DMS153 treated with DMSO at 0.1 percent for 48 hours (cell line): ENCODE data around the gene CAMK2N1.
A peak's percentile ranks its signal among the peaks of the same experiment; 100 is the strongest.

ENCODE experiments used
- DNase-seq: peaks from one replicate; lab custom pipeline; 2025; ENCODE audit not compliant: unreplicated experiment; lab: John Stamatoyannopoulos, UW

CAMK2N1 gene

GRCh38 chr1:20446796-20447195 lies 39.2 kb downstream of the CAMK2N1 start:
- no peak for DNase-seq

- DNase-seq: no peak
Observed at GRCh38 chr1:20445956-20446355, 40.1 kb downstream of the CAMK2N1 start.

DNA sequence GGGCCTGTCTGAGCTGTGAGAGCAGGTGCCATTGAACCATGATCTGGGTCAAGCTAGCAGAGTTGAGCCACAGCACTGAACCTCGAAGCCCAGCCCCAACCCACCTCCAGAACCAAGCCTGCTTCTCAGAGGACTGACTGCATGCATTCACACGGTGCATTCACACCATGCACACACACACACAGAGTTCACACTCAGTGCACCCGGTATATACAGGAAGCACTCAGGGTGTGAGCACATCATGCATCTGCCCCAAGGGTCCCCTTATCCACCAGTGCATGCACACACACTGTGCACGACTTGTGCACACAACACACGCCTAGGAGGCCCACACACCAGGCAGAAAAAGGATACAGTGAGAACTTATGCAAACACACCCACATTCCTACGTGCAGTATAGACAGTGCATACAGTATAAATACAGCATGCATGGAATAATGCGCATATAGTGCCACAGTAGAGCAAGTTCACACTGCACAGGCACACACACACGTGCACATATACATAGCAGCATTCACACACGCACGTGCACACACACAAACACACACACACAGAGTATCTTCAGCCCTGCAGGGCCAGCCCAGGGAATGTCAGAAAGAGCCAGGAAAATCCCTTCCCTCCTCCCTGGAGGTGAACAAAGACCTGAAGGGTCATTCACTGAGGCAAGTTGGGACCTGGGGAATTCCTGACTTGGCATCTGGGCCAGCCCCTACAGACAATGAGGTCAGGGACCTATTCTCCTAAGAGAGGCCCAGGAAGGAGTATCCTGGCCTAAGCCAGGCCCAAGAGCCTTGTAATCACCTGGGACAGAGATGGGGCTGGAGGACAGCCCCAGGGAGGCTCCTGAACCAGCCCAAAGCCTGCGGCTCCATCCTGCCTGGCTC lies 42.1 kb downstream of the CAMK2N1 start:
- no peak for DNase-seq

DNA sequence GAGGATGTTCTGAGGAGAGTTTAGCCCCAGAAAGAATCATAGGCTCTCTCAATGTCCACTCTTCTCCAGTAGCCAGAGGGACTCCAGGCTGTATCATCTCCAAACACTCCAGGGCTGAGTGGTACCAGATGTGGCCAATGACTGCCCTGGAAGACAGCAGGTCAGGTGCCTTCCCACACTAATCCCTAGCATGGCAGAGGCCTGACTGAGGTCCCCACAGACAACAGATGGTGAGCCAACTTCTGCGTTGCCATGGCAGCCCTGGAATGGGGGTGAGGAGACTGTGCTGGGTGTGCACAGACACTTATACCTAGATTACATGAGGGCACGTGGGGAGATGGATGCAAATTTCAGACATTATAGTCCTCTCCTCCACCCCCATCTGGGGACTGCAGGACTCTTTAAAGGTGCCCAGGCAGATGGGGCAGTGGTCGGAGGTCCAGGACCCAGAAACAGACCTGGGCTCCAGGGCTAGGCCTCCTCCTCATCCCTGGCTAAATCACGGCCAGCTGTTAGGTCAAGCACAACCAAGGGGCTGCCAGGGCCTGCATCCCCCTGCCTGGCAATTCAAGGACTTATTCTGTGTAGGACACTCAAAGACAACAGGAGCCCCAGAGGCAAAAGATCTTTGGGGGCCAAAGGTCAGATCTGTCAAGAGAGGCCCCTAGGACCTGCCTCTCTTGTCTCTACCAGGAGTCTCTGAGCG lies 42.9 kb downstream of the CAMK2N1 start:
- no peak for DNase-seq

- peak; percentile 53 for DNase-seq
Observed at GRCh38 chr1:20440785-20441200, 45.2 kb downstream of the CAMK2N1 start.

DNA sequence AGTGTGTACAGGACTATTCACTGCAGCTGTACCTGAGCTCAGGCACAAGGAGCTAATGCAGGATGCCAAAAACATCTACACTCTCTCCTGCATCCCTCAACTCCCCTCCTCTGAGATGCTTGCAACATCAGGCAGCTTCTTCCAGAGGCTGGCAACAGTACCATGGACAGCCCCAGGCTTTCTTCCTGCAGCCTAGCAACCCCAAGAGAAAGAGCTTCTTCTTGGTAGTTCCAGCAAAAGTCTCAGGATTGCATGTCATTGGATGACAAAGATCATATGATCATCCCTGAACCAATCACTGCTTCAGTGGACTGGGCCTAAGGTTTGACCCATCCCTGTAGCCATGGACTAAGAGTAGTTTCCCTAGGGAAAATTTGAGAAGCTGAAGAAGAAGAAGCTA lies 46.7 kb downstream of the CAMK2N1 start:
- no peak for DNase-seq

- no peak for DNase-seq
Observed at GRCh38 chr1:20437640-20438039, 48.4 kb downstream of the CAMK2N1 start.

GRCh38 chr1:20432891-20433290 lies 53.1 kb downstream of the CAMK2N1 start:
- no peak for DNase-seq
